Activated T-helper 9 cell treated with anti-CD3 and anti-CD28 coated beads, Interleukin-2, amount 50 U/mL, for 16 hours (primary cell): ENCODE data around the gene GRK5.

Source experiments
- DNase-seq: peaks from one replicate; pipeline ENCODE4 v3.0.0-alpha.2; 2020; ENCODE audit warnings: low read depth

Gene GRK5

DNA sequence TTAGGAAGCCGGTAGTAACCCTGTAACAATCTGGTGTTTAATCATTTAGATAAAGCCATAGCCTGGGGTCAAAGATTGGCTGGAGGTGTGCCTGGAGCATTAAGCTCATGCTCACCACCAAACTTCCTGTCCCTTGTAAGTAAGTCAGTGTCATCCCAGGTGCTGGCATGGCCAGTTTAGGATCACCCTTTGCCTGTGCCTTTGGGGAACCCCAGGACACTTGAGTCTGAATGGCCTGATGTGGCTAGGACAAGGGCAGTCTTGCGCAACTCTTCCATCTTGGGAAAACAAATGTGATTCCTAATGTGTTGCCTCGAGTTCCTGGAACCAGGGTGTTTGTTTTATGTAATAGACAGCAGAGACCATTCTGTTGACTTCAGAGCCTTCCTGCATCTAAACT lies 154.8 kb downstream of the GRK5 start:
- DNase-seq, result no peak

DNA sequence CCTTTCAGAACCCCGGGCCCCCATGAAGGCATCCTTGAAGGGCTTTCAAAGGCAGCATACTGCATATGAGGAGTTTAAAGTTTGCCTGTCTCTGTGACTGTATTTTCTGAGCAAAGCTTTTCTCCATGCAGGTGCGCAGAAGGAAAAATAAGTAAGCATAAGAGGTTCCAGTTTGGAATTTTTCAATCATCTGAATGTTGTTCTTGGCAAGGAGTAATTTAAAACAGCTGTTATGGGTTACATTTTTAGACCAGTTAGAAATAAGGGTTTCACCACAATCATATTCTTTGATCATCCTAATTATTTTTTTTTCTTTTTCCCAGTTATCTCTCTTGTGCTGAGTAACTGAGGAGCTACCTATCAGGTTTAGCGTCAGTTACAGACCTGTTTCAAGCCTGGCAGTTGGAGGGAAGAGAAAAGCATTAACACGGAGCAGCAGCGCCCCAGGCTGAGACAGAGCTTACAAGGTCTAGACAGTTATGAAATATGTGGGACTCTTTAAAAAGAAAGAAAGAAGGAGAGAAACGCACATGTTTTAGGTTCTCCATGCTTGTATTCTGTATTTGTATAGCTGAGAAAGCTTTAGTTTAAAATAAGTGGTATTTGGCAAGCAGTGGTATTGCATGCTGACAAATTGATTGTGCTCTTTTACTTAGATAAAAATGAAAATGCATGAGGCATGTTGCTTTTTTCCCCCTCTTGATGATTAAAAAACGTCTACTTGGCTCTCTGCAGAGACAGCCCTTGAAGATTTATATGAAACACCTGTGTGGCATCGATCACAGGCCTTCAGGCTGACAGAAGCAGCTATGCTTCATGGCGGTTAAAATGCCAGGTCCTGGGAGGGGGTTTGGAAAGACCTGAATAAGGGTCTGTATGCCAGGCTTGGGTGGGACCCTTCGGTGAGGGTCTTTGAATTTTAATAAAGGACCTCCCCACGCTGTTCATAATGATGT lies 157.6 kb downstream of the GRK5 start:
- no peak for DNase-seq

DNA sequence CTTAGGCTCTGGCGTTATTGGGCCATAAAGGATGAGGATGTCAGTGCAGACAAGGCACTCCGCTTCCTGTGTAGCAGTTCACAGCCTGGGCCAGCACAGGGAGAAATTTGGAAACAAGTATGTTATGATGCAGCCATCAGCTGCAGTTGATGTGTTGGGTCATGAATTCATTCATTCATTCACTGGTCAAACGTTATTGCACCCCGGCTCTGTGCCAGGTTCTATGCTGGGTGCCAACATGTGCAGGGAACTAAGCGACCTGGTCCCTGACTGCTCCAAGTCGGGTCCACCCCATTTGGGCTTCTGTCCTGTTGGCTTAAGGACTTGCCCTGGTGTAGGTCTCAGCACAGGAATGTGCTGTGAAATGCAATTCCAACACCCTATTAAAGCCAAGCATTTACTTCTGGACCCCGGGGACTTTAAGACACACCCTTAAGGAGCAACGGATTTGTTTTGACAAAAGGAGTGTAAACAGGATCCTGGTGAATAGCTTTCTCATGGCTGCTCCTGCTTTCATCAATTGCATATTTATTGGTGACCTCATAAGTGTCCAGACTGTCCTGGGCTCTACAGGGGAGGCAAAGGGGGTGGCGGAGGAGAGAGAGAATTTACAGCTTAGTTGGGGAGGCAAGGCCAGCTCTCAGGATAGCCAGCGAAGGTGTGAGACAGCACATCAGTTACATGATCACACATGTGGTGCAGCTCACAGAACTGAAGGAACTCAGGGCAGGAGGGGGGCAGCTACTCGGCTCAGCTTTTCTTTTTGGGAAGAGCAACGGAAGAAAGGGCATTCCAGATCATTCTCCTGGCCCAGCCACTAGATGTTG lies 158.6 kb downstream of the GRK5 start:
- no peak for DNase-seq

DNA sequence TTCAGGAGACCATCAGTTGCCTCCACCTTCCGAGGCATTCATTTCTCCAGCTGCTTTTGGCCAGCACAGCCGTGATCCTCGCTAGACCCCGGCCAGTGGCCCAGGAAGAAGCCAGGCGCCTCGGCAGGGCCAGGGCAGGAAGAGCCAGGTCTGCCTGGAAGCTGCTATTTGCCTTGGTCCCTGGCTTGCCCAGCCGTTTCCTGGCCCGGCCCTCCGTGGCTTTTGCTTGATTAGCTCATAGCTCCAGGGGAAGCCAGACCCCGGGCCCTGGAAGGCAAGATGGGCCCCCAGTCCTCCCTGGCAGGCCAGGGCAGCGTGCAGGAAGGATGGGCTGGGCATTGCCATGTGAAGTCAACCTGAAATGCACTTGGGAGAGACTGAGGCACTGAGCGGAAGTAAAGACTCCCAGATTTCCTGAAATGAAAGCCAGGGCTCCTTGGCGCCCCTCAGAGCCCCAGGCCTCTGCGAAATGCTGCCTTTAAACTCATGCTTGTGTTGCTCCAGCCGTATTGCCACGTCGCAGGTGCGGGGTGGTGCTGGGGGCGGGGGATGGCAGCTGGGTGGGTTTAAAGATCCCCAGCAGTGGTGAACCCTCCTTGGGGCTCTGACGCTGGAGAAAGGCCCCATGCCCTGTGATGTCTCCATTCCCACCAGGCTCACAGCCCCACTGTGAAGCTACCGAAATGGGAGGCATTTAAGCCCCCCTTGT lies 160.6 kb downstream of the GRK5 start:
- DNase-seq, result no peak

DNA sequence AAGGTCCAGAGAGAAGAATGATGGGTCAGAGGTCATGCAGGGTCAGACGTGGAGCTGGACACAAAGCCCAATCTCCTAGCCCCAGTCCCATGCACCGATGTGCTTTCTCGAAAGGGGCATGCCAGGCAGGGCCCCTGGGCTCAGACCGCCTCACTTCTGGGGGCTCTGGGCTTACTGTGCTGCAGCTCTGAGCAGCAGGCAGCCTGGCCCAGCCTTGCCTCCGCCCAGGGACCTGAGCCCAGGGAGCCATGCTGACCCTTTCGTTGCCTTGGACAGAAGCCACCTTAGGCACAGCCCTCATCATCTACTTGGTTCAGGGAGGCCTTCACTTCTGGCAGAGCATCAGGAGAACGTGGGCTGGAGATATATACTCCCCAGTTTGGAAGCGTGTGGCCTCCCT lies 161.2 kb downstream of the GRK5 start:
- DNase-seq, result no peak

DNA sequence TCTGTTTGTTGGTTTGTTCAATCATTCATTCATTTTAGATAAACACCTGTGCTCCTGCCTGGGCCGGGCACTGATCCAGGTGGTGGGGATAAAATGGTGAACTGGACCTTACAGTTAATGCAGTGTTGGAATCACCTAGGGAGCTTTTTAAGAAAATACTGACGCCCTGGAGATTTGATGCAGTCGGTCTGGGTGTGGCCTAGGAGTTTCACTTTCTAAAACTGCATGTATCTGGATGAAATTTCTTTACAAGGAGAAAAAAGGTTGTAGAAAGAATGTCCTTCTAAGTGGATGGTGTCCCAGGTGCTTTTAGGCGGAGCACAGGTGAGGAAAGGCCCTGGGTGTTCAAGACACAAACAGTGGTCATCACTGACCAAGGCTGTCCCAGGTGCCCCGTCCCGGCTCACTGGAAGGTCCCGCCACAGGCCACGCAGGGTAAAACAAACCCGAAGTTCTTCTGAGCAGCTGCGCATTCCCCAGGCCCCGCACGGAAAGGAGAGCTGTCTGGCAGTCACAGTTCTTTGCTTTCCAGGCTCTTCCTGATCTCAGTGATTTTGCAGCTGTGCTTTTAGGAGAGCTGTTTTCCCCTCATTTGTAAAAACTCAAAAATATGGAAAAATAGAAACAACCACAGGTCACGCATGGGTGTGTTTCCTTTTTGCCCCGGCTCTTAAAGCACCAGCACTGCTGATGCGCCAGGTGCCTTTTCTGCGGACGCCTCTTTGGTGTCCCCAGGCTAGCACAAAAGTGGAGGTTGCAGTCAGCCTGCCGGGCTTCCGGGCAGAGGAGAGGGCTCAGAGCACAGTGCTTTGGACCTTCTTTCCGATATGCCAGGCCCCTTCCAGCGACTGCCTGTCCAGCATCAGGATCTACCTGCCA lies 161.9 kb downstream of the GRK5 start:
- DNase-seq, result no peak

DNA sequence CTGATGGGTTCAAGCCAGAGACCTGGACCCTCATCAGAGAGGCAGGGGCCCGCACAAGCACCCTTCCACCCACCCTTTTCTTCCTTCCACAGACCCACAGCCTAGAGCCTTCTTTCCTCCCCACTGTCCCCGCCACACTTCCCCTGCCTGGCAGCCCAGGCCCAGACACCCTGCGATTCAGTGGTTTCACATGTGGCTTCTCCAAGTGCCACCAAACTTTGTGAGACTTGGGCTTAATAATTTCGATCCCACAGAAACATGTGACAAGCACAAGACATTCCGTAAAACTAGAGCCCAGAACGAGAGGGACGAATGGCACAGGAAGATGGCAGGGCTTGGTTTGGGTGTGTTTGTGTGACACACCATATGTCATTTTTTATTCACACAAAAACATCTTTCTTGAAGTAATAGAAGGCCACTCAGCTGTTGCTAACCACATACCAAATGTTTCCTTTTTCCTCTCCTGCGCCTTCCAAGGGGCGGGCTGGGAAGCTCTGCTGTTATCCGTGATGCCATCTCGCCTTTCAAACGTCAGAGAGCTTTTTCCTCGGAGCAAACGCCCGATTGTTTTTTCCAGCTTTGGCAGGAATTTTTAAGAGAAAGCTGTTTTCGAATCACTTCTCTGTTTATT lies 162.9 kb downstream of the GRK5 start:
- DNase-seq, result no peak

DNA sequence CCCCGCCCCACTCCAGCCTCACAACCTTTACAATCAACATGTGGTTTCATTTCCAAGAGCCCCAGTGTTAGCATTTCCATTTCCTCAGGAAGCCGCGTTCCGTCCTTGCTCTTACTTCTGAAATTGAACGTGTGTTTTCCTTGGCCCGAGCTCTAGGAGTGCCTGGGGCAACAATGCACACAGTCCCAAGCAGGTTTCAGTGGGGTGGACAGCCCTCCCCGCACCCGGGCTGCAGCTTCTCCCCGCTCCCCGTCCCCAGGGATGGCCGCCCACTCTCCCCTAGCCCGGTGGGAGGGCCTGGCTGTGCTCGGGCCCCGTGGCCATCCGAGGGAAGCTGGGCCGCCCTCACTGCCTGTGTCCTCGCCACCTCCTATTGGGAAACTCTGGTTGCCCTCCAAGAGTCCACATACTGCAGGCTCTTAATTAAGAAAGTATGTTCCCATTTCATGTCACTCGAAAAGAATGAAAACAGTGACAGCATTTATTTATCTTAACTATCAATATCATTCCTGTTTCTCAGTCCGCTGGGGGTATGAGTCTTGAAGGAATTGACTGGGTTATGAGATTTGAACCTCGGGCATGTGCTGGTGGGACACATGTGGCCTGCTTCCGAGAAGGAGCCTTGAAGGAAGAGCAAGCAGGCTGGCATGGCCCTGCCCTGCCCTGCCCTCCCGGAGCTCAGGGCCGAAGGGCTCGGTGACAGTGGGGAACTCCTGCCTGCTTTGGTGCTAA lies 163.8 kb downstream of the GRK5 start:
- no peak for DNase-seq

DNA sequence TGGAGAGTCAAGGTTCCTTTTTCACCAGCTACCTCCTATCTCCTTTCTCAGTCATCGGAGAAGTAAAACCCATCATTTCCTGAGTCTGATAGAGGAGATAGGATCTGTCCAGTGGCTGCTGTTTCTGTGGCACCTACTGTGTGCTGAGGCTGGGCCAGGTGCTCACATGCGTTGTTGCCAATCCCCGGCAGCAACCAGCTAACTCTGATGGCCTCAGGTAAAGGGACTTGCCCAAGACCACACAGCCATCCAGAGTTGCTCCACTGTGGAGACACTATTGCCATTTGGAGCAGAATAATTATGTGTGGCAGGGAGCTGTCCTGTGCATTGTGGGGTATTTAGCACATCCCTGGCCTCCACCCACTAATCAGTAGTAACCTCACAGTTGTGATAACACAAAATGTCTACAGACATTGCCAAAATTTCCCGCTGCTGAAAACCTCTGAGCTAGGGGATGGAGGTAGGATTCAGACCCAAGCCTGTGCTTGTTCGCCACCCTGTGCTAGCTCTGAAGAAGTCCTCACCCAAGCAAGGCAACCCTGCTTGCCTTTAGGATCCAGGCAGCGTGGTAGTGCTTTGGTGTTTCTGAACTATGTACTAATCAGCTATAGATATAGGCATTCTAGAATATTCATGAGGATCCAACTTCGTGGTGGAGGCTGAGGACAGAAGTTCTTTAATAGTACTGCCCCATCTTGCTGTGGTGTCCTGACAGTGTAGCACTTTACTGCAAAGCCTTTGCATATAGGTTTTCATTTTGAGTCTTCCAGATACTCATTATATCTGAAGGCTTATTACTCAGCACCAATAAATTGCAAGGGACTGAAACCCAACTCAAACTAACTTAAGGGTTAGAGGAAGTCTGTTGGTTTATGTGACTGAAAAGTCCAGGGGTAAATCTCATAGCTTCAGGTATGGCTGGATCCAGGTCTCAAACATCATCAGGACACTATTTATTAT lies 164.6 kb downstream of the GRK5 start:
- no peak for DNase-seq

DNA sequence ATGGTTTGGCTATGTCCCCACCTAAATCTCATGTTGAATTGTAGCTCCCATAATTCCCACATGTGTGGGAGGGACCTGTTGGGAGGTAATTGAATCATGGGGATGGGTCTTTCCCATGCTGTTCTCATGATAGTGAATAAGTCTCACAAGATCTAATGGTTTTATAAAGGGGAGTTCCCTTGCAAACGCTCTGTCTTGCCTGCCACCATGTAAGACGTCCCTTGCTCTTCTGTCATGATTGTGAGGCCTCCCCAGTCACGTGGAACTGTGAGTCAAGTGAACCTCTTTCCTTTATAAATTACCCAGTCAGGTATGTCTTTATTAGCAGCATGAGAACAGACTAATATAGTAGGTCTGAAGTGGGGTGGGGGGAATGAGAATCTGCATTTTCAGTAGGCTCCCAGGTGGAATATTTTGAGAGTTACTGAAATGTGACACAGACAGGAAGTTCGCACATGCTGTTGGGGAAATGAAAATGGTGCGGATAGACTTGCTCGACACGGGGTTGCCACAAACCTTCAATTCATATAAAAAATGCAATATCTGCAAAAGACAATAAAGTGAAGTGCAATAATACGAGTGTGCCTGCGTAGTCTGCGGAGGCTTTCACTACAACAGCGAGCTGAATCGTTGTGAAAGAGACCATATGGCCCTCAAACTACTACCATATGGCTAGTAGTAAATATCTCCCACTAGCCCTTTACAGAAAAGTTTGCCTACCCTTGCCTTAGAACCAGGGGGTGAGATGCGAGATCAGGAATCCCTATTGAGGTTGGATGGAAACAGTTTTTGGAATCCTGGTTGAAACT lies 166.1 kb downstream of the GRK5 start:
- DNase-seq, result no peak

DNA sequence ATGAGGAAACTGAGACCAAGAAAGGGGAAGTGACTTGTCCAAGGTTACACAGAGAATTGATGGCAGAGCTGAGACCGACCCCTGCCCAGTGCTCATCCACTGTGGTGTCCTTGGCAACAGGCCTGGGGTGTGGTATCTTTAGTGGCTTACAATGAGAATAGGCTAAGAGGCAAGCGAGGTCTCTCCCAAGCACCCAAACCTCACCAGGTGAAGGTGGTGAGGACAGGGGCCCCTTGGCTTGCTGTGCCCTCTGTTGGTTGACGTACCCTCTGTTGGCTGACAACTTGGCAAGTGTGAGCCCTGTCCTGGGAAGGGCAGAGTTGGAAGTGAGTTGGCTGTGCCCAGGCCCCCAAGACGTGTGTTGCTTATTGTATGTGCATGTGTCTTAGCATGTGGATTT lies 166.9 kb downstream of the GRK5 start:
- no peak for DNase-seq

DNA sequence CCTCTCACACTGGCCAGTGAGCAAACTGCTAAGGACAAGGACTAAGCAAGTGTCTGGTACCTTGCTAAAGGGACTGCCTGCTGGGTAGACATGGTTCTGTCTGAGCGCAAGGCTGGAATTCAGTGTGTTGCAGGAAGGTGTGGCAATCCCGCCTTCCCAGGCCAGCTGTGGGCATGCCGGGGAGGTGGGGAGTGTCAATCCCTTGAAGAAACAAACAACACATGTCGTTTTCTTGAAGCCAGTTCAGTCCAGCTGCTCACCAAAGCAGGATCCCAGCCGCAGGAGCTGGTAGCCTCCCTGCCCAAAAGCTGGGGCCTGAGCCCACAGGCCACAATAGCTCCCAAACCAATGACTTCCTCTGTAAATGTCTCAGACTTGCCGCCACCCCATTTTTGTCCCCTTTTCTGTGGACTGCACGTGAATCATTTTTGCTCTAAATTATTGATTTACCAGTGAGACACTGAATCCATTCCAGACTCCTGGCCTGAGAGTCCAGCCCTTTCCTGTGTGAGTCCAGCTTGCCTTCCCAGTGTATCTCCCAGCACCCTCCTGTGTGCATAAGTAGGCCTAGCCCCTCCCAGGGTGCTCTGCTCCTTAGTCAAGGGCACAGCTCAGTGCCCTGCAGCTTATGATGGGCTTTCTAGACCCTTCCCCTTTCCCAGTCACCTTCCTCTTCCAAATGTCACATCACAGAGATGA lies 168.4 kb downstream of the GRK5 start:
- DNase-seq, result no peak

DNA sequence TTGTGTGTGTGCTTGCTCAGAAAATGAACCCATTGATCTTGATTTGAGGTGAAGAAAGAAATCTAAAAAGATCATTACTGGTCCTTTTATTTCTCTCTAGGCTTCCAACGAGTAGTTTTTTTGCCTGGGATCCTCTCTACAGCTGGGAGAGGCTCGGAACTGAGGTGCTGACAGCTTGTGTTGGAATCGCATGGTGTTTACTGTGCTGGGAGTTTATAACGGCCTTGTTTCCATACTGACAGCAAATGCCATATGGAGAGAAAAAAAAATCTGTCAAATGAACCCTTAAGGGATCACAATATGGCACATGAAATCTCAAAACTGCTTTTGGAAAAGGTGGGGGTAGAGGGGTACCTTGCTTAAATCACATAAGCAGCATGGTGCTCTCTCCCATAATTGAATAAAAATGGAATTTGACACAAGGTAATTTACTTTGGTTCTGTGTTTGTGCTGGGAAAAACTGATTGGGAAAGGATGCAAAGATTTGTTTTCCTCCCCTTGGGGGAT lies 170.1 kb downstream of the GRK5 start:
- no peak for DNase-seq

DNA sequence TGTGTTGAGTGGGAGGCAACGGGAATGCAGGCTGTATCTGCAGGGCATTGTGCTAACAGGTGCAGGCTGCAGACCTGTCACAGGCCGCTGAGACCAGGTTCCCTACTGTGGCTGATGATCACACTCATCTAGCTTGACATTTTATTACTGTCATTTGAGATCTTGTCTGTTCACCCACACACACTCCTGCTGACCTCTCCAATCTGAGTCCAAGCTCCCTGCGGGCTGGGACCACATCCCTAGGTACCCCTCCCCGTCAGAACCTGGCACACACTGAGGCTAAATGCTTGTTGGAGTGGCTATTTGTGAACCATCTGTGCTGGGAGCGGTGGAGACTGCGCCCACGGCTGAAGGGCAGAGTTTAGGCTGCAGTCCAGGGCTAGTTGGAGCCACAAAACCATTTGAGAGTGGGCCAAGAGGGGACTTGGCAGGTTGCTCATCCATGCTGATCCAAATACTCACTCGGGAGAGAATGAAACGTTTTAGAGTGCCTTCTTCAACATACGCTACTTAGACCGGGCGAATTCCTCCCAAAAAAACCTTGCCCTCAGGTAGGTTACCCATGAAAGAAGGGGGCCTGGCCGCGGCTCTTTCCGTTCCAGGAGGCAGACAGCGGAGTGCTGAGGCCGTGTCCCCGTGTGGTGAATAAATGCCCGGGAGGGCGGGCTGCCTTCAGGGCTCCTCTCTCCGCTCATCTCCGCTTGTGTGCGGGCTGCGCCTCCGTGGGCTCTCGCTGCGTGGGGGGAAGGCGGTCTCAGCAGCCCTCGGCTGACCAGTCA lies 170.8 kb downstream of the GRK5 start:
- no peak for DNase-seq

DNA sequence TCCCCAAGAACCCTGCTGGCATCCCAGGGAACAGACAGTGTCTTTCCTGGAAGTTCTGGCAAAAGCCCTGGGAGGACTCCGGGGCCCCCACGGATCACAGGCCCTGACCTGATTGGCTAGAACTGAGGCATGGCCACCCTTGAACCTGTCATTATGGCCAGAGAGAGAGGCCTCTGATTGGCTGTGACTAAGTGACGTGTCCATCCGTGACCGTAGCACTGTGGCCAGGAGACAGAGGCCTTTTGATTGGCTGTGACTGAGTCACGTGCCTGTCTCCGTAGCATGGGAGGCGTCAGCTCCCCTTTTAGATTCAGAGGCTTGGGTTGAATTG lies 171.3 kb downstream of the GRK5 start:
- DNase-seq, result no peak

DNA sequence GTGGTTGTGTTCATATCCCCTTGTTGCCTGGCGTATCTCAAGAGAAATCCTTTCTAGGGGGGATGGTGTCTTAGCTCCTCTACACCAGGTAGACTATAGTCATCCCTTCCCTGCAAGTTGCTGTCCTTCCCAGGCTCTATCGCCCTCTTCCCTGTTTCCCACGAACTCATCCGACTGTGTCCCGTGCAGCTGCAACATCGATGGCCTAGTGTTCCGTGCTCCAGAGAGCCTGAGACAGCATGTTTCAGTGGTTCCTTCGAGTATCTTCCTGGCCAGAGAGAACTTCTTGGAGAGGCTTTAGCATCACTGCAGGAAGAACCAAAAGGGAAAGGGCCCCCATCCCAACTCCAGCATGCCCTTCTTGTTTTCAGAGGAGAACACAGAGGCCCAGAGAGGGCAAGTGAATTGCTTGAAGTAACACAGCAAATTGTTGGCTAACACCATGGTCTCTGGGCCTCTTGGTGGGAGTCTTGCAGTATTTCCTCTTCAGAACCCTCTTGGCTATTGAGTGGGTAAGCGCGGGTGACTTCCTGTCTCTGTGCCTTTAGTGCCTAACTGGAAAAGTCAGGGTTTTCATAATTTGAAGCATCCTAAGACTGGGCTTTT lies 172.2 kb downstream of the GRK5 start:
- no peak for DNase-seq
